Mesothelial cell of epicardium (in vitro differentiated cells): ENCODE results near the gene ATP6AP2. TPM values are rescaled to one million over a fixed set of nuclear protein-coding genes. Genes with fewer than 3 reads are reported as not detected.
A peak's percentile ranks its signal among the peaks of the same experiment; 100 is the strongest.
"Not testable (repeated sequence)": the region's sequence is repeated elsewhere in the genome, so short reads cannot be mapped to it uniquely, and the experiment has no call there.

ENCODE experiments used
- DNase-seq, 2 experiments: peaks; one replicate each; pipeline ENCODE4 v3.0.0; 2021; ENCODE audit warnings: low spot score in 2 of 2; ENCODE audit not compliant: unreplicated experiment in 2 of 2
- H3K27ac Mint-ChIP-seq: 2 replicates; pipeline ENCODE4 v1.8.0; 2021; ENCODE audit warnings: mixed read lengths
- H3K27me3 Mint-ChIP-seq: 2 replicates; pipeline ENCODE4 v1.8.0; 2021; ENCODE audit warnings: low read depth, mixed read lengths
- H3K36me3 Mint-ChIP-seq: 2 replicates; pipeline ENCODE4 v1.8.0; 2021; ENCODE audit warnings: mixed read lengths
- H3K4me1 Mint-ChIP-seq: 2 replicates; pipeline ENCODE4 v1.8.0; 2021; ENCODE audit warnings: mixed read lengths
- H3K4me3 Mint-ChIP-seq: 2 replicates; pipeline ENCODE4 v1.8.0; 2021; ENCODE audit warnings: mild to moderate bottlenecking, moderate library complexity, mixed read lengths
- H3K9me3 Mint-ChIP-seq: 2 replicates; pipeline ENCODE4 v1.8.0; 2021; ENCODE audit warnings: mixed read lengths
- CTCF ChIP-seq: fragments of 200-600 bp; sonication (generic); IDR thresholded peaks from one replicate; pipeline ENCODE4 v1.5.0; 2021; ENCODE audit warnings: antibody characterized with exemption; ENCODE audit not compliant: unreplicated experiment
- total RNA-seq: library from RNA; stranded (reverse); gene quantifications from 3 replicates; pipeline ENCODE4 v1.2.1, GENCODE V29; 2021

Gene ATP6AP2
- total RNA-seq, 1 donor from 2014 or later, result 85.6 TPM

DNA sequence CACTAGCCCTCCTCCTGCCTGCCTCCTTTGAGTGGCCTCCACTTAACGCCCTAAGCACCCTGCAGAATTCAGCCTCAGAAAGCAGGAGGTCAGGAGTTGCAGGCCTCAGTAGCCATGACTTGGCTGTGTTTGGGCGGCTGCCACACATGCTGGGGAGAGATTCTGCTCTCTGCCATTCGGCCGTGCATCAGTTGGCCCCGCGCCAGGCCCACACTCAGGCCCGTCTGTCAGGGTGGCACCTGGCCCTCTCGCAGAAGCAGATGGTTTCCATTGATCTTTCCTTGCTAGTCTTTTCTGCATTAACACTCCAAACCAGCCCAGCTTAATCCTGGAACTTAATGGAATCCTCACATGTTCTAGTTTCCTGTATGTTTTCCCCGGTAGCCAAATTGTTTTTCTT, 30.7 kb upstream of the ATP6AP2 start:
- Mint-ChIP-seq H3K4me3 (no peak overlapping the region), H3K4me1 (peaks cover 8% of the 10 kb centered on the region), H3K36me3 (no peaks in the 10 kb centered on the region), H3K9me3 (peaks cover 20% of the 10 kb centered on the region), H3K27ac (no peak overlapping the region), H3K27me3 (no peaks in the 10 kb centered on the region)
- no peak for TF ChIP-seq CTCF
- DNase-seq, result no peak

GRCh38 chrX:40552768-40553167, 28.0 kb upstream of the ATP6AP2 start:
- Mint-ChIP-seq H3K36me3 (no peaks in the 10 kb centered on the region), H3K4me1 (peaks cover 3% of the 10 kb centered on the region), H3K27ac (no peak overlapping the region), H3K4me3 (no peak overlapping the region), H3K27me3 (no peaks in the 10 kb centered on the region), H3K9me3 (peaks cover 13% of the 10 kb centered on the region)
- TF ChIP-seq CTCF, result no peak
- no peak for DNase-seq

GRCh38 chrX:40558590-40558989, 22.2 kb upstream of the ATP6AP2 start:
- no peak overlapping the region for H3K4me3 Mint-ChIP-seq
- H3K4me1 Mint-ChIP-seq, result no peaks in the 10 kb centered on the region
- no peak for TF ChIP-seq CTCF
- DNase-seq, result no peak
- no peaks in the 10 kb centered on the region for H3K27me3 Mint-ChIP-seq
- no peaks in the 10 kb centered on the region for H3K36me3 Mint-ChIP-seq
- peaks cover 6% of the 10 kb centered on the region for H3K9me3 Mint-ChIP-seq
- no peak overlapping the region for H3K27ac Mint-ChIP-seq

DNA sequence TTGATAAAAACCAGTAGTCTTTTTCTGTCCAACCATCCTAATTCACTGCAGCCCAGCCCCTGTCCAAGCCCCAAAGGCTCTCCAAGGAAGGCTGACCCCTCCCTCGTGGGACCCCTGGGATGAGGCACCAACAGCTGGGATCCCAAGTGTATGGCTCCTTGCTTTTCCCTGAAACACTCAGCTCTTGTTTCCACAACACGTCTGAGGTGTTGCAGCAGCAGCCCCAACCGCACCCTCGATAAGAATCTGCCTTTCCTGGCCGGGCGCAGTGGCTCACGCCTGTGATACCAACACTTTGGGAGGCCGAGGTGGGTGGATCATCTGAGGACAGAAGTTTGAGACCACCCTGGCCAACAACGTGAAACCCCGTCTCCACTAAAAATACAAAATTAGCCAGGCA, 17.0 kb upstream of the ATP6AP2 start:
- H3K27me3 Mint-ChIP-seq, result no peaks in the 10 kb centered on the region
- no peak for TF ChIP-seq CTCF
- no peaks in the 10 kb centered on the region for H3K4me1 Mint-ChIP-seq
- H3K9me3 Mint-ChIP-seq, result peaks cover 1% of the 10 kb centered on the region
- H3K27ac Mint-ChIP-seq, result no peak overlapping the region
- no peaks in the 10 kb centered on the region for H3K36me3 Mint-ChIP-seq
- no peak overlapping the region for H3K4me3 Mint-ChIP-seq
- no peak for DNase-seq

DNA sequence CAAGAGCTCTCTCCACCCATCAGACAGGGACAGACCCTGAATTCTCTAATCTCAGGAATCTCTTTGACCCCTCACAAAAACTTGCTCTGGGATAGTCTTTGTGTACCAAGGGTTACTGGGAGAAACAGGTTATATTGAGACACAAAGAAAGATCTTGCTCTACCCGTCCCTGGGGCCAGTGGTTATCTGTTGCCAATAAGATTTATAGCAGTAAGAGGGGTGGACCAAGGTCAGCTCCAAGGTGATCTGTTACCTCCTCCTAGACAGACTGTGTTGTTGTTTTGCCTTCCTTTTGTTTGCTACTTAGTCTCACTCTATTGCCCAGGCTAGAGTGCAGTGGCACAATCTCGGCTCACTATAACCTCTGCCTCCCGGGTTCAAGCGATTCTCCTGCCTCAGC, 16.3 kb upstream of the ATP6AP2 start:
- DNase-seq, result no peak
- Mint-ChIP-seq H3K9me3 (peaks cover 3% of the 10 kb centered on the region), H3K4me3 (no peak overlapping the region), H3K4me1 (no peaks in the 10 kb centered on the region), H3K27me3 (no peaks in the 10 kb centered on the region), H3K27ac (no peak overlapping the region), H3K36me3 (no peaks in the 10 kb centered on the region)
- TF ChIP-seq CTCF, result no peak

GRCh38 chrX:40570346-40571093, 10.2 kb upstream of the ATP6AP2 start:
- Mint-ChIP-seq H3K4me1 (peaks cover 6% of the 10 kb centered on the region), H3K27me3 (no peaks in the 10 kb centered on the region), H3K27ac (peak overlapping the region; percentile 8), H3K4me3 (no peak overlapping the region), H3K9me3 (peaks cover 8% of the 10 kb centered on the region), H3K36me3 (no peaks in the 10 kb centered on the region)
- DNase-seq, result no peak
- TF ChIP-seq CTCF, result no peak

- H3K27ac Mint-ChIP-seq, result peak overlapping the region; percentile 8
- not testable (repeated sequence) for H3K27me3 Mint-ChIP-seq, H3K36me3 Mint-ChIP-seq, DNase-seq, H3K9me3 Mint-ChIP-seq, H3K4me3 Mint-ChIP-seq, H3K4me1 Mint-ChIP-seq
These were observed 9.6 kb upstream of the ATP6AP2 start for GRCh38 chrX:40571164-40571563.
